Measurements from ENCODE around the gene GATAD2B.

The GATAD2B gene

DNA sequence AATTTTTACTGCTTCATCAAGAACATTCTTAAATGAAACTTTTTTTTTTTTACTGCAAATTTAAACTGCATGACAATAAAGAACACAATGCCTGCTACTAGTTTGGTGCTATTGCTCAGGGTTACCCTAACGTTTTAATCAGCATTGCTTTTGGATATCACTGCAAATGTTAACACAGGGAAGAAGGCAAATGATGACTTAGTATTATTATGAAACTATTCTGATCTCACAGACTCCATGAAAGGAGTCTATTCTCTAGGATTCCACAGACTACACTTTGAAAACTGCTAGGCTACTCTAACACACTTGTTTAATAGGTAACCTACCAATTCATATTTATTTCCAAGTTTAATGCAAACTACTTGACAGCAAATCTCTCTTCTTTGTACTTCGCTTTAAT, 49.8 kb downstream of the GATAD2B start:
- no peaks in the 10 kb centered on the region for H3K9me3 ChIP-seq (ENCODE audit: control insufficient read depth, insufficient read depth, low read depth, low read length)
- no peak overlapping the region for H3K4me3 ChIP-seq (ENCODE audit: low read depth, low read length)
- no peak overlapping the region for H3K27ac ChIP-seq (ENCODE audit: extremely low read depth, low read depth, low read length)
- CTCF ChIA-PET = no interaction called here
- no peak for TF ChIP-seq KLF8 (tag by site-specific recombination; IDR thresholded peaks at IDR 0.05)
- TF ChIP-seq ZNF354C (tag by site-specific recombination; IDR thresholded peaks at IDR 0.05; ENCODE audit: borderline replicate concordance, low read depth) = no peak
- TF ChIP-seq, protein P1, sequence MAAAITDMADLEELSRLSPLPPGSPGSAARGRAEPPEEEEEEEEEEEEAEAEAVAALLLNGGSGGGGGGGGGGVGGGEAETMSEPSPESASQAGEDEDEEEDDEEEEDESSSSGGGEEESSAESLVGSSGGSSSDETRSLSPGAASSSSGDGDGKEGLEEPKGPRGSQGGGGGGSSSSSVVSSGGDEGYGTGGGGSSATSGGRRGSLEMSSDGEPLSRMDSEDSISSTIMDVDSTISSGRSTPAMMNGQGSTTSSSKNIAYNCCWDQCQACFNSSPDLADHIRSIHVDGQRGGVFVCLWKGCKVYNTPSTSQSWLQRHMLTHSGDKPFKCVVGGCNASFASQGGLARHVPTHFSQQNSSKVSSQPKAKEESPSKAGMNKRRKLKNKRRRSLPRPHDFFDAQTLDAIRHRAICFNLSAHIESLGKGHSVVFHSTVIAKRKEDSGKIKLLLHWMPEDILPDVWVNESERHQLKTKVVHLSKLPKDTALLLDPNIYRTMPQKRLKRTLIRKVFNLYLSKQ (tag by site-specific recombination; IDR thresholded peaks at IDR 0.05; ENCODE audit: borderline replicate concordance) = no peak
- H3K36me3 ChIP-seq (ENCODE audit: control insufficient read depth in 2 of 2, insufficient read depth in 1 of 2, low read length in 2 of 2) = peaks cover 4 to 10% of the 10 kb centered on the region in 2 experiments; a peak in 2 of 3 replicates
- POLR2A ChIA-PET = no interaction called here
- no peaks in the 10 kb centered on the region for H3K4me1 ChIP-seq (ENCODE audit: control insufficient read depth, insufficient read depth, low read length)

DNA sequence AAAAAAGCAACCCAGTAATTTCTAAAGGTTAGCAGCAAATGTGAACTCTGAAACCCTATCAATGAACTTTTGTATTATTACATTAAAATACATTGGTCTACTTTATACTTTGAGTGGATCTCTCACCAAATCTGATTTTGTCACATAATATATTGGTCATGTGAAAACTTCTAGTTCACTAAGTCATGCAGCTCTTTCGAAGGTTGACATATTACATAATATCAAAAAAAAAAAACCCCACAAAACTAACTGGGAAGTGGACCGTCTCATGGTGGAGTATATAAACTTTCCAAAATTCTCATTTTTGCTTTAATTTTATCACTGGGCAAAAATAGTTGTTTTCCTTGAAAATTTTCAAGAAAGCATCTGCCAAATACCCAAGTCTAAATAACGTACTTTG, 50.4 kb downstream of the GATAD2B start:
- no peak overlapping the region for H3K27ac ChIP-seq (ENCODE audit: extremely low read depth, low read depth, low read length)
- CTCF ChIA-PET = no interaction called here
- no peaks in the 10 kb centered on the region for H3K4me1 ChIP-seq (ENCODE audit: control insufficient read depth, insufficient read depth, low read length)
- POLR2A ChIA-PET = no interaction called here
- H3K4me3 ChIP-seq (ENCODE audit: low read depth, low read length) = no peak overlapping the region
- no peak for TF ChIP-seq ZNF843 (tag by site-specific recombination; IDR thresholded peaks at IDR 0.05)
- TF ChIP-seq BCL11B (tag by site-specific recombination; IDR thresholded peaks at IDR 0.05; ENCODE audit: low read depth) = no peak
- no peak for TF ChIP-seq WT1 (tag by site-specific recombination; IDR thresholded peaks at IDR 0.05)
- TF ChIP-seq, protein P2, sequence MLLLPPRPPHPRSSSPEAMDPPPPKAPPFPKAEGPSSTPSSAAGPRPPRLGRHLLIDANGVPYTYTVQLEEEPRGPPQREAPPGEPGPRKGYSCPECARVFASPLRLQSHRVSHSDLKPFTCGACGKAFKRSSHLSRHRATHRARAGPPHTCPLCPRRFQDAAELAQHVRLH (tag by site-specific recombination; IDR thresholded peaks at IDR 0.05) = no peak
- TF ChIP-seq, protein P3, sequence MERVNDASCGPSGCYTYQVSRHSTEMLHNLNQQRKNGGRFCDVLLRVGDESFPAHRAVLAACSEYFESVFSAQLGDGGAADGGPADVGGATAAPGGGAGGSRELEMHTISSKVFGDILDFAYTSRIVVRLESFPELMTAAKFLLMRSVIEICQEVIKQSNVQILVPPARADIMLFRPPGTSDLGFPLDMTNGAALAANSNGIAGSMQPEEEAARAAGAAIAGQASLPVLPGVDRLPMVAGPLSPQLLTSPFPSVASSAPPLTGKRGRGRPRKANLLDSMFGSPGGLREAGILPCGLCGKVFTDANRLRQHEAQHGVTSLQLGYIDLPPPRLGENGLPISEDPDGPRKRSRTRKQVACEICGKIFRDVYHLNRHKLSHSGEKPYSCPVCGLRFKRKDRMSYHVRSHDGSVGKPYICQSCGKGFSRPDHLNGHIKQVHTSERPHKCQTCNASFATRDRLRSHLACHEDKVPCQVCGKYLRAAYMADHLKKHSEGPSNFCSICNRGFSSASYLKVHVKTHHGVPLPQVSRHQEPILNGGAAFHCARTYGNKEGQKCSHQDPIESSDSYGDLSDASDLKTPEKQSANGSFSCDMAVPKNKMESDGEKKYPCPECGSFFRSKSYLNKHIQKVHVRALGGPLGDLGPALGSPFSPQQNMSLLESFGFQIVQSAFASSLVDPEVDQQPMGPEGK (tag by site-specific recombination; IDR thresholded peaks at IDR 0.05) = no peak
- no peak for TF ChIP-seq ZNF169 (tag by site-specific recombination; IDR thresholded peaks at IDR 0.05)
- TF ChIP-seq YY2 (tag by site-specific recombination; IDR thresholded peaks at IDR 0.05) = no peak
- TF ChIP-seq, protein P4, sequence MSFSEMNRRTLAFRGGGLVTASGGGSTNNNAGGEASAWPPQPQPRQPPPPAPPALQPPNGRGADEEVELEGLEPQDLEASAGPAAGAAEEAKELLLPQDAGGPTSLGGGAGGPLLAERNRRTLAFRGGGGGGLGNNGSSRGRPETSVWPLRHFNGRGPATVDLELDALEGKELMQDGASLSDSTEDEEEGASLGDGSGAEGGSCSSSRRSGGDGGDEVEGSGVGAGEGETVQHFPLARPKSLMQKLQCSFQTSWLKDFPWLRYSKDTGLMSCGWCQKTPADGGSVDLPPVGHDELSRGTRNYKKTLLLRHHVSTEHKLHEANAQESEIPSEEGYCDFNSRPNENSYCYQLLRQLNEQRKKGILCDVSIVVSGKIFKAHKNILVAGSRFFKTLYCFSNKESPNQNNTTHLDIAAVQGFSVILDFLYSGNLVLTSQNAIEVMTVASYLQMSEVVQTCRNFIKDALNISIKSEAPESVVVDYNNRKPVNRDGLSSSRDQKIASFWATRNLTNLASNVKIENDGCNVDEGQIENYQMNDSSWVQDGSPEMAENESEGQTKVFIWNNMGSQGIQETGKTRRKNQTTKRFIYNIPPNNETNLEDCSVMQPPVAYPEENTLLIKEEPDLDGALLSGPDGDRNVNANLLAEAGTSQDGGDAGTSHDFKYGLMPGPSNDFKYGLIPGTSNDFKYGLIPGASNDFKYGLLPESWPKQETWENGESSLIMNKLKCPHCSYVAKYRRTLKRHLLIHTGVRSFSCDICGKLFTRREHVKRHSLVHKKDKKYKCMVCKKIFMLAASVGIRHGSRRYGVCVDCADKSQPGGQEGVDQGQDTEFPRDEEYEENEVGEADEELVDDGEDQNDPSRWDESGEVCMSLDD (tag by site-specific recombination; IDR thresholded peaks at IDR 0.05) = no peak
- TF ChIP-seq ZNF629 (tag by site-specific recombination; IDR thresholded peaks at IDR 0.05) = no peak
- no peak for TF ChIP-seq ZNF76 (tag by site-specific recombination; IDR thresholded peaks at IDR 0.05; ENCODE audit: borderline replicate concordance, low read depth)
- TF ChIP-seq ZNF311 (tag by site-specific recombination; IDR thresholded peaks at IDR 0.05; ENCODE audit: borderline replicate concordance) = no peak
- TF ChIP-seq ZNF184 (tag by site-specific recombination; IDR thresholded peaks at IDR 0.05) = no peak
- no peak for TF ChIP-seq ZNF248 (tag by site-specific recombination; IDR thresholded peaks at IDR 0.05)
- peaks cover 4 to 10% of the 10 kb centered on the region in 2 experiments; a peak in 2 of 3 replicates for H3K36me3 ChIP-seq (ENCODE audit: control insufficient read depth in 2 of 2, insufficient read depth in 1 of 2, low read length in 2 of 2)
- H3K9me3 ChIP-seq (ENCODE audit: control insufficient read depth, insufficient read depth, low read depth, low read length) = no peaks in the 10 kb centered on the region
